Stimulated activated CD4-positive, alpha-beta T cell treated with anti-CD3 and anti-CD28 coated beads, Interleukin-2, amount 100 ng/mL, for 48 hours (primary cell): ENCODE measurements around the gene FNDC3B.
"Not testable (repeated sequence)": the region's sequence is repeated elsewhere in the genome, so short reads cannot be mapped to it uniquely, and the experiment has no call there.

Experiments used
- DNase-seq, 2 donors: peaks; one replicate each; pipeline ENCODE4 v3.0.0-alpha.2; 2020

The FNDC3B gene

DNA sequence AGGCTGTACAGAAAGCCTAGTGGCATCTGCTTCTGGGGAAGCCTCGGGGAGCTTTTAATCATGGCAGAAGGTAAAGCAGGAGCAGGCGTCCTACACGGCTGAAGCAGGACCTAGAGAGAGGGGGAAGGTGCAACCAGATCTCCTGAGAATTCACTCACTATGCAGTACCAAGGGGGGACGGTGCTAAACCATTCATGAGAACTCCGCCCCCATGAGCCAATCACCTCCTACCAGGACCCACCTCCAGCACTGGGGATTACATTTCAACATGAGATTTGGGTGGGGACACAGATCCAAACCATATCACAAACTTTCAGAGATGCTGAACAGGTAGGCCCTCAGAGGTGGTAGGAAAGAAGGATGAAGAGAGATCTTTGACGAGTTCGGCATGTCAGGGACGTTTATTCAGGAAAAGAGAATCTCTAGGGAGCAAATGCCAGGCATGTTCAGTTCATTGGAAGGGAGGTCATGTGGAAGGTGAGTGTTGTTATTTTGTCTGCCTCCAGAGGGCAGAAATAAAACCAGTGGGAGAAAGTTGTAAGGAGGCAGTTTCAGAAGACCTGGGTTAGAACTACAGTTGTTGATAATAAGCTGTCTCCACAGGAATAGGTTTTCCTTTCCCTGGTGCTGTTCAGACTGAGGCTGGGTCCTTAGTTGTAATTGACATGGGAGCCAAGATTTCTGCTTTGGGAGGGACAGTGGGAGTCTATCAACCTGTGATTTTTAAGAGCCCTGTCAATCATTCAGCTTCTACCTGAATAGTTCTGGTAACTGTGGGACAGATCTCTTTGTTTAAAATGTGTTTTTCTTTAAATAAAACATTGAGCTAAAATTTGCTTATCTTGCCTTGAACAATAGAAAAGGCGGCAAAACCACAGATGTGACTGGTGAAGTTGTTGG is 4.3 kb upstream of the FNDC3B start:
- peak in 1 of 2 donors; percentile 10 for DNase-seq

DNA sequence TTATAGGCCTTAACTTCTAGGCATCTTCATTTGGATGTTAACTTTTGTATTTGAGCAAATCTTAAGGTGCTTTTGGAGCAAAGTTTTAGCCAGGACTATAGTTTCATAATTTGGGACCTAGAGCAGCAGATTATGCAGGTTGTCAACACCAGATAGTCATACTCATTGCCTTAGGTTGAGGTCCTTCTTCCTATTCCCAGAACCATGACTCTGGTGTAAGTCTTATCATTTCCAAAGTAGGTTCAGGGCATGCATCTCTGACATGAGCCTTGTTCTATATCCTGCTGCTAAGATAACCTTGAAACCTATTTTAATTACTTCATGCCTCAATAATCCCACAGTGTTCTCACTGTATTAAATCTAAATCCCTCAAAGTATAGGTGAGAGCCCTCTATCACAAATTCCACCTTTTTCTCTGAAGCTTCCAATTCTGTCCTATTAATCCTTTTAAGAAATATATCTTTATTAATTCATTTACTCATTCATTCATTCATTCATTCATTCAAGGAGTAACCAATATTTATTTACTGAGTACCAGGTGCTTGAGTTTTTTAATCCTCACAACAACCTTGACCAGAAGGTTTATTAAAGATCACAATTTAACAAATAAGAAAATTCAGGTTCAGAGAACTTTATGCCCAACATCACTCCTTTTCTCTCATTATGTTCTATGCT is 2.7 kb upstream of the FNDC3B start:
- DNase-seq, result no peak

DNA sequence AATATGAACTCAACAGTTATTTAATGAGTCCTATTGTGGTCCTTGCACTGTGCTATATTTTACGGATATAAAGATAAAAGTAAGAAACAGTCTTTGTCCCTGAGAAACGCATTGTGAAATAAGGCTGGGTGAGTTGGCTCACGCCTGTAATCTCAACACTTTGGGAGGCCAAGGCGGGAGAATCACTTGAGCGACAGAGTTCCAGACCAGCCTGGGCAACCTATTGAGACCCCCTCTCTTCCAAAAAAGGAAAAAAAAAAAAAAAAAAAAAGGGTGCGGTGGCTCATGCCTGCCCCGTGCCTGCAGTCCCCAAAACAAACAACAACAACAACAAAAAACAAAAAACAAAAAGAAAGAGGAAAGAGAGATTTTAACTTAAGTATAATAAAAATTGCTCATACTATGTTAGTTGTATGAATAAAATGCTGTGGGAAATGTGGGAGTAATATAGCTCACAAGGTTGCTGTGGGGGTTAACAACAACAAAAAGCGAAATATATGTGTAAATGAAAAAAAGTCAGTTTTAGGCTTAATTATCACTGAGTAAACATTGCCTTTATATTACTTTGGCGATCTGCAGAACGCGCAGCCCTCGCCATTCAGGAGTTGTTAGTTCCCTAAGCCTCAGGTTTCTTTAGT is 461 bp upstream of the FNDC3B start:
- DNase-seq, result no peak

DNA sequence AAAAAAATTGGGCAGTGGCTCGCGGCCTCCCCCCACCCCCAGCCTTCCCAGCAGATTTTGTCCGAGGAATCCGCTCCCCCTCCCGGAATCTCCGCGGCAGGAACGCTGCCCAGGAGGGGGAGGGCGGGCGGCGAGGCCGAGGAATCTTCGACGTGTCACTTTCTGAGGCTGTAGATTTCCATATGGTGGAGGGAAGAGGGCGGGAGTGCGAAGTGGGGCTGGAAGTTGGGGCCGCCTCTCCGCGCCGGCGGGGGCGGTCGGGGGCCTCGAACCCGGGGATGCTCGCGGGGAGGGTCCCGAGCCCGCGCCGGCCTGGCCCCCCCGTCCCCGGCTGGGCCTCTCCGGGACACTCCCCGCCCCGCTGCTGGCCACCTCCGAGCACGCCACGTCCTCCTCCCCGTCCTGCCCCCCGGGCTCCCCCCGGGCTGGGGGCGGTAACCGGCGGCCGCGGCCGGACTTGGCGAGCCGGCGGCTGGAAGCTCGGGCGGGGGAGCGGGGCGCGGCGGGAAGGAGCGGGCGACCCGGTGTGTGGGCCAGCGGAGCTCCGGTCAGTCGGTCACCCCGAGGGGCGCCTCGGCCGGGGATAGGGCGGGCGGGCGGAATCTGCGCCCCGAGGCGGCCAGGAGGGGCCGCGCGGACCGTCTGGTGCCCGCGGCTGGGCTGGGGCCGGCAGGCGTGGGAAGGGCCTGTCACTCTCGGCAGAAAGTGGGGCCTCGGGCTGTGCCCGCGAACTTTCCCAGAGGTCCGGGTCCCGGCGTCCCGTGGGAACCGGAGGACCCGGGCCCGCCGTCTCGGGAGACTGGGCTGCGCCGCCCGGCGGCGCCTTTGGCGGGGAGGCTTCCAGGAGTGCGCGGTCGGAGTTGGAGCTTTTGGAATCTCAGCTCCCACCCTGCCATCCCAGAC is 951 bp downstream of the FNDC3B start:
- DNase-seq, result peak; percentile 11

DNA sequence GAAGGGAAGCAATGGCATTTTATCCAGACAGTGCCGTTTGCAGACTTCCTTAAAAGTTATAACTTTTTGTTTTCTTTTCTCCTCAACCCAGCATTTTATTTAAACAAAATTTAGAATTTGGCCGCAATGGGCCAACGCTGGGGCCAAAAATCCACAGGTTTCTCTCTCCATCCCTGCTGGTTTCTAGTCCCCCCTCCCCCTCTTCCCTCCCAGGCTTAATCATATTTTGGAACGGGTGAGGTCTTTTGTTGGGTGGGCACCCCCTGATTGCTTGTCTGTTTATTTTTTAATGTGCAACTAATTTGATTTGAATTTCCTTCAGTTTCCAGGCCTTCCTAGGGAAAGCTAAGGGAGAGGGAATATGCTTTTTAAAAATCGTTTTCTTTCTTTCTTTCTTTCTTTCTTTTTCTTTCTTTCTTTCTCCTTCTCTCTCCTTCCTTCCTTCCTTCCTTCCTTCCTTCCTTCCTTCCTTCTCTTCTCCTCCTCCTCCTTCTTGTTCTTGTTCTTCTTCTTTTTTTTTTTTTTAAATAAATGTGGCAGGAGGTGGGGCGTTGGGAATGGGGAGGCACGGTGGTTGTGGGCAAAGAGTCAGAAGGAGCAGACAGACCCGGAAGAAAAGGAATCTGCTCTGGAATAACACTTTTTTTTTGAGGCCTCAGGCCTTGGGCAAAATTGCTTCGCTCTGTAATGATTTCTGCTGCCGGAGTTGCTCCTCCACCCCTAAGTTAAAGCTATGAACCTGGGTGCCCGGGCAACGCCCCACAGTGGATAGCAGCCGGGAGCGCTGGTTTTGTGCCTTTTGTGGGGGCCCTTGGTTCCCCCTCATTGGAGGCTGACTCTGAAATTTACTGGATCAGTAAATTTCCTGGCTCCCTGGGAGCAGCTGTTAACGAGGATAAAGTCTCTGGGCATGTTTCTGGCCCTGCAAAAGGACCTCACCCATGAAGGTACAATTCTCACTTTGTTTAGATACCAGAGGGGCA is 1.9 kb downstream of the FNDC3B start:
- no peak for DNase-seq

DNA sequence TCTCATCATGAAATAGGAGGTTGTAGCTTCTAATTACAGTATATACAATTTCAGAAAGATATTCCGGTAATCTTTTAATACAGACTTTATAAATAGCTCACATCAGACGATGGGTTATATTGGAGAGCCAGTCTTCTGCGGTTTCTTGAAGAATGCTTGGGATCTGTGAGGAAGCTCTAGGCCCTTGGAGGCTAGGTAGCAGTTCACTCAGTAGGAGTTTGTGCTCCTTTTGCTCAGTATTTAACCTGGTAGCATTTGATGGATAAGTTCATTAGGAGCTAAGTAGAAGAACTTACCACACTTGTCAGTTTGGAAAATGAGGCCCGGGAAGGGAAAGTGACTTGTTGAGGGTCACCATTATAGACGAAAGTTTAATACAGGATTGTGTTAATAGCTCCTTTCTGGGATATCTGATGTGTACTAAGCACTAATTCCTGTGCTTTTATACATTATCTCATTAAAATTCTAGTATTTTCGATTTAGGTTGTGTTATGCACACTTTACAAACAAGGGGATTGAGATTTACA is 2.8 kb downstream of the FNDC3B start:
- DNase-seq, result no peak

DNA sequence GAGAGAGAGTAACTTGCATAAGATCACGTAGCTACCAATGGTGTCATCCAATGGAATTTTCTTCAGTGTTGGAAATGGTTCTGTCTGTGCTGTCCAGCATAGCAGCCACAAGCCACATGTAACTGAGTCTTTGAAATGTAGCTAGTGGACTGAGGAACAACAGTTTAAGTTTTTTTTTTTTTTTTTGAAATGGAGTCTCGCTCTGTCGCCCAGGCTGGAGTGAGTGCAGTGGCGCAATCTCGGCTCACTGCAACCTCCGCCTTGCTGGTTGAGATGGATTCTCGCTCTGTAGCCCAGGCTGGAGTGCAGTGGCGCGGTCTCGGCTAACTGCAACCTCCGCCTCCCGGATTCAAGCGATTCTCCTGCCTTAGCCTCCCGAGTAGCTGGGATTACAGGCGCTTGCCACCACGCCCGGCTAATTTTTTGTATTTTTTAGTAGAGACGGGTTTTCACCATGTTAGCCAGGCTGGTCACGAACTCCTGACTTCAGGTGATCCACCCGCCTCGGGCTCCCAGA is 3.3 kb downstream of the FNDC3B start:
- not testable (repeated sequence) for DNase-seq

DNA sequence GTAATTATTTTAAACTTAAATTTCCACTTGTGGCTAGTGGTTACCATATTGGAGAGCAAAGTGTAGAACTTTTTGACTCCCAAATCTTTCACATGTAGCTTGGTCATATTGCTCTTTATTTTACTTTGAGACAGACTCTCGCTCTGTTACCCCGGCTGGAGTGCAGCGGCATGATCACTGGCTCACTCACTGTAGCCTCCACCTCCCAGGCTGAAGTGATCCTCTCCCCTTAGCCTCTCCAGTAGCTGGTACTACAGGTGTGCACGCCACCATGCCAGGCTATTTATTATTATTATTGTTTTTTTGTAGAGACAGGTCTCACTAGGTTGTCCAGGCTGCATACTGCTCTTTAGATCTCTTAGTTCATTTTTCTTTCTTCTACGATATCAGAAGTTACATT is 3.9 kb downstream of the FNDC3B start:
- DNase-seq, result no peak

DNA sequence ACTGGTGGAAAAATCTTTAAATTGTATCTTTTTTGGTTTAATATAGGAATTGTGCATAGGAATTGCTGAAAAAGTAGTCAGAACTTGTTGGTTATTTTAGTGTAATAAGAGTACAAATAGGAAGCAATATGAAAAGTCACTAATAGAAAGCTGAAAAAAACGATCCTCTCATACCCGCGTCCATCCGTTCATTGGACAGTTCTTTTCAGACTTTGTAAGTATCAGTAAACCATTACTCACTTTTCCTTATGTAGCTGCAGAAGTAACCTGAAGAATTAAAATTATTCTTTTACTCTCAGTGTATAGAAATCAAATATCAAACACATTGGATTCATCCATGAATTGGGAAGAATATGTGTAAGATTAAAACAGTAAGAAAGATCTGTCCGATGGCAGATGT is 4.4 kb downstream of the FNDC3B start:
- no peak for DNase-seq

DNA sequence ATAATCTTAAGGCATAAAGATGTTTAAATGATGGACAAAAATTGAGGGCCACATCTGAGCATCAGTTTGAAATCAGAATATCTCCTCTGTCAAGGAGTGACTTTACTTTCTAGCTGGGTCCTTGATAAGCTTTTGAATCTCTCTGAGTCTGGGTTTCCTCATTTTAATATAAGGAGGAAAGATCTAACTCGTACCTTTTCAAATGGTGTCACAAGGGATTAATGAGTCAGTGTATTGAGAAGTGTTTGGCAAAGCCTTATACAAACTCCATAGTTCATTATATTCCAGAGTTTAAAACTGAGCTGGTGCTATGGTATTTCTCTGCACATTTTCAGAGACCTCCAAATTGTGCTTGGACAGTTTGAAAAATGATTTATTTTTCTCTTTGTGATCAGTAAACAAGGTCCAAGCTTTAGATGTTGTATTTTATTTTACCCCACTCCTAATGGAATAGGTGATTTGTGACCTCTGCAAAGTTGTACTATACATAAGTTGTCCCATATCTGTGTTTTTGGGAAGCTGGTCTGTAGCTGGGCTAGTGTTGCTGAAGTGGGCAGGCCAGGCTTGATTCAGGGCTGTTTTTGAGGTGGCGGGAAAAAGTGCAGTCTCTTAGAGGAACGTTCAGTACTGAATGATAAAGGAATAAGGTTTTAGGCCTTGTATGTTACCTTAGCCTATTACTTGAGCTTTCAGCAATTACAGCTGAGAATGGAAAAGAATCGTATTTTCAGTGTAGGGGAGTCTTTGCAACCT is 5.6 kb downstream of the FNDC3B start:
- no peak for DNase-seq

DNA sequence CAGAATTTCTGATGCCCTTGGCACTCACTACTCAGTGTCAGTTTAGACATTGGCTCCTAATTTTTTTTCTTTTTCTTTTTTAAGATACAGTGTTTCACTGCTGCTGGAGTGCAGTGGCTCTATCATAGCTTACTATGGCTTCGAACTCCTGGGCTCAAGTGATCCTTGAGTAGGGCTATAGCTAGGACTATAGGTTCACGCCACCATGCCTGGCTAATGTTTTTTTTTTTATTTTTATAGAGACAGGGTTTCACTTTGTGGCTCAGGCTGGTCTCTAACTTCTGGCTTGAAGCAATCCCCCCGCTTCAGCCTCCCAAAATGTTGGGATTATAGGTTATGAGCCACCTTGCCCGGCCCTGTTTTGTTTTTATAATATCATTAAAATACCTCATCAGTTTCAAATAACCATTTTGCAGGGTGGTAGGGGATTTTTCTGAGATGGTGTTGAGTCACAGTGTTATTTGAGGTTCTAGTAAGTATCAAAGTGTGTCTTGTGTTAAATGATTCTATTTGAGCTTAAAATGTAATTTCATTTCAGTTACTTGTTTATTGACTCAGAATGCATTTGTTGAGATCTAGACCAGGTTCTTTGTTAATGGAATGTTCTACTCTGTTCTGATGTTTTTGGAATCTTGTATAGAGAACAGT is 7.0 kb downstream of the FNDC3B start:
- no peak for DNase-seq

DNA sequence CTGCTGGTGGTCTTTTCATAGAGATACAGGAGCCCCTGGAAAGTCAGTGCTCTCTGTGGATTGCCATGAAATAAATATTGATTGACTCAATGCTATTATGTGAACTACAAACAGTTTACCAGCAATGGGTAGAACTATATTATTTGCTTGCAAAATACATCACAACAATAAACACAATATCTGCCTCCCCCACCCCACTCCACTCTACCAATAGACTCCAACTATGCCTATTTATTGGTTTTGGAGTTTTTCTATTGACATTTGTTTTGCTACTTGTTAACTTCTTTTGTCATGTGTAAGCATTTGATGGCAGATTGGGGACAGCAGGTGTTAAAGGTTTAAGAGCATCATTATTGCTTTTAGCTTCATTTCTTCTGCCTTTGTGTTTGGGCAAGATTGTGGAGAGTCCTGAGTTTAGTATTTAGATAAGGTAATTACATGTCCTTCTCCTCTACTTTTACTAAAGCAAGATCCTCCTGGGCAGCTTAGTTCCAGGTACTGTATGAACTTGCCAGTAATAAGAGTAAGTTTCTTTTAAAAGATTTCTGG is 8.3 kb downstream of the FNDC3B start:
- no peak for DNase-seq

DNA sequence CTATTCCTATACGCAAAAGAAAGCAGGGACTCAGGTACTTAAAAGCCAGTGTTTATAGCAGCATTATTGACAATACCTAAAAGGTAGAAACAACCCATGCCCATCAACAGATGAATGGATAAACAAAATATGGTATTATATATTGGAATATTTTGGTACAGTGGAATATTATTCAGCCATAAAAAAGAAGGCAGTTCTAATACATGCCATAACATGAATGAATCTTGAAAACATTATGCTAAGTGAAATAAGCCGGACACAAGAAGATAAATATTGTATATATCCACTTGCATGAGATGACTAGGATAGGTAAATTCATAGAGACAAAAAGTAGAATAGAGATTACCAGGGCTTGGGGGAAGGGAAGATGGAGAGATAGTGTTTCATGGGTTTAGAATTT is 9.2 kb downstream of the FNDC3B start:
- no peak for DNase-seq

DNA sequence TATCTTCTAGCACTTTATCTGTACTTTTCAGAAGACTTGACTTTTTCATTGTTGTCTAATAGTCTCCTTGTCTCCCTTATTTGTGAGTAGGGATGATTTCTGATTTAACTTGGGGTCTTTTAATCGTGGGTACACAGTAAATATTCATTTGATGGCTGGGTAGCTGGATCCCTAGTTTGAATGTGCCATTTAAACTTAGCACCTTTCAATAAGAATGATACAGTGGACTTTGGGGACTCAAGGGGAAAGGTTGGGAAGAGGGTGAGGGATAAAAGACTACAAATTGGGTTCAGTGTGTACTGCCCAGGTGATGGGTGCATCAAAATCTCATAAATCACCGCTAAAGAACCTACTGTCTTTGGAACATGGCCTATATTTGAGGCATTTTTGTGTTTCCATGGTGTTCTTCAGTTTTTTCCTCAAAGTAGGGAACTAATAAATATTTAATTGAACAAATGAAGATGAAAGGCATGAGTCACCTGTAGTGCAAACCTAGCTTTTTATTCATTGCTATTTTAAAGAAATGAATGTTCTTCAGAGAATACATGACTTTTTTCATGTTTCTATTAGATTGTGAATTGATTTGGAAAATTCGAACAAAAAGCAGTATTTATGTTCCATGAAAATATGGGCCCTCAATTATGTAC is 12.1 kb downstream of the FNDC3B start:
- DNase-seq, result no peak

DNA sequence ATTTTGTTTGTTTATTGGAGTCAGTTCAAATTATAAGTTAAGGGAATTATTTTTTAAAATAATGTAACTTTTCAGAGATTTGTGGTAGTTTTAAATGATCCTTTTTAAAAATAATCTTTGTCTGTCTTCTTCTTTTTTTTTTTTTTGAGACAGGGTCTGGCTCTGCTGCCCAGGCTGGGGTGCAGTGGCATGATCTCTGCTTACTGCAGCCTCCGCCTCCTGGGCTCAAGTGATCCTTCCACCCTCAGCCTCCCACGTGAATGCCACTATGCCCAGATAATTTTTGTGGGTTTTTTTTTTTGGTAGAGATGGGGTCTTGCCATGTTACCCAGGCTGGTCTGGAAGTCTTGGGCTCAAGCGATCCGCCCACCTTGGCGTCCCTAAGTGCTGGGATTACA is 12.6 kb downstream of the FNDC3B start:
- no peak for DNase-seq

DNA sequence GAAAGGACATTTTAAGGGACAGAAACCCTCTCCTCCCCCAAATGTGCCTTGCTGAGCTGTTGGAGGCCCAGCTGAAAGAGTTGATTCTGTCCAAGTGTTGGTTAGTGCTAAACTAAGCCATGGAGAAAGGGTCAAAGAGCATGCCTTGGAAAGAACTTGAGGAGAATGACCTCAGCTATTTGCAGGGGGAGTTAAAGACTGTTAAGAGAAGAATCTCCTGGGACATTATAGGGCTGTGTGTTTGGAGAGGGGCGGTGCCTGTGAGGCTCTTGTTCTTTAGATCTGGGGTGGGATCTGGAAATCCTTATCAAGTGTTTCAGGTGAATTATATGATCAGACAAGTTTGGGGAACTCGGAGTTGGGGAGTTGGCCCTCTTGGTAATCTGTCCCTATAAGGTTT is 13.0 kb downstream of the FNDC3B start:
- no peak for DNase-seq

DNA sequence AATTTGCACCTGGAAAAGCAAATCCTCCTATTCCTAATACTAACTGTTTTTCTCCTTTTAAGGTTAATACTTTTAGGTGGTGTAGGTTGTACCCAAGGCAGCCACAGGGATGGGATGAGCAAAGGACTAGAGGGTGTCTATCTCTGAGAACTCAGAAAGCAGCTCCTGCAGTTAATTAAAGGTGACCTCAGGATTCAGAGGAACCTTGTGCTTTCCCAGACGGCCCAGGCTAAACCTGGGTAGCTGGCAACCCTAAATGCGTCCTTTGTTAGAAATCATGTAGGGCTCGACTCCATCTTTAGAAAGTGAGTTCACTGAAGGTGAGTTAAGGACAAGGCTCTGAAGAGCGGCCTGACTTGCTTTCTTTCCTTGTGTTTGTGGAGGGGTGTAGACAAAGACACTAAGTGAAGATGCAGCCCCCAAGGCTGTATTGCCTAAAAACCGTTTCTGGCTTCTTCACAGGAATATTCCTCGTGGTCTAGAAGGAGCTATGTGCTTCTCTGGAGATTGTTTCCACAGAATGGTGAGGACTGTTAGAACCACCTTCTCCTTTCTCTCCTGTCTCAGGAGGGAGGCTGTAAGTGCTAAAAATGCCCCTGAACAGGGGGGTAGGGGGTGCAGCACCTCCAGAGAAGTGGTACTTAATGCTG is 14.9 kb downstream of the FNDC3B start:
- DNase-seq, result no peak

DNA sequence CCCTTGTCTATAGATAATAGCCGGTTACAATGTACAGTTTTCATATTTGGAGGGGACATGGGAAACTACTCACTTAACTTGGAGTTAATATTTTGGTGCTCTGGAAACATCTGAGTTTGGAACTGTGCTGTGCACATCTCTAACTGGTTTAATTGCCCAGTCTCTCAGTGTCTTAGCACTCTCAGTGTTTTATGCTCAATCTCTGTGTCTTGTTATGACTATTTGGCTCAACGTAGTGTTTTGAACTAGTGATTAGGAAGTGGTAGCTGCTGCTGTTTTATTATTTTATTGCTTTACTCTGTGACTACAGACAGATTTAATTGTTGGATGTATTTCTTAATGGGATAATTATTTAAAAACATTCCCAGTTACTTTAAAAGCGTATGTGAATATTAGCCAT is 17.0 kb downstream of the FNDC3B start:
- no peak for DNase-seq
